ENCODE results near the gene GIPC2. TPM values are rescaled to one million over a fixed set of nuclear protein-coding genes. Genes with fewer than 3 reads are reported as not detected.

The GIPC2 gene
- total and polyA plus RNA-seq, 9 of the 15 experiments (the other 6 are each of a cell fraction or from before 2014, with no cell fraction given): 0.01 to 0.05 (median 0.04) TPM; not detected in 3

DNA sequence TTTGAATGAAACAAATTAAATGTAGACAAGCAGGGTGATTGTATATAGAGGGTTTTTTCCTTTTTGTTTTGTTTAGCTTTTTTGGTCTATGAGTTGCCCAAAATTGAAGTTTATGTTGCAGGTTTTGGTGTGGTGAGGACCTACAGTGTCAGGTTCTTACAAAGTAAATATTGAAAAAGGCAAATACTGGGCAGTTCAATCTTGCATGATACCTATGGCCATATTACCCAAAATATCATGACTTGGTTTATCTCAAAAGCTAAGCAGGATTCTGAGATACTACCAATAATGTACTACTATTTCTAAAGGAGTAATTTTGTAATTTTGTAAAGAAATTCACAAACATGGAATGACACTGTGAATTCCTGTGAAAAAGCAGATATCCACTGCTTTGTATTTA is 39.2 kb upstream of the GIPC2 start (continued):
- TF ChIP-seq, protein P1, sequence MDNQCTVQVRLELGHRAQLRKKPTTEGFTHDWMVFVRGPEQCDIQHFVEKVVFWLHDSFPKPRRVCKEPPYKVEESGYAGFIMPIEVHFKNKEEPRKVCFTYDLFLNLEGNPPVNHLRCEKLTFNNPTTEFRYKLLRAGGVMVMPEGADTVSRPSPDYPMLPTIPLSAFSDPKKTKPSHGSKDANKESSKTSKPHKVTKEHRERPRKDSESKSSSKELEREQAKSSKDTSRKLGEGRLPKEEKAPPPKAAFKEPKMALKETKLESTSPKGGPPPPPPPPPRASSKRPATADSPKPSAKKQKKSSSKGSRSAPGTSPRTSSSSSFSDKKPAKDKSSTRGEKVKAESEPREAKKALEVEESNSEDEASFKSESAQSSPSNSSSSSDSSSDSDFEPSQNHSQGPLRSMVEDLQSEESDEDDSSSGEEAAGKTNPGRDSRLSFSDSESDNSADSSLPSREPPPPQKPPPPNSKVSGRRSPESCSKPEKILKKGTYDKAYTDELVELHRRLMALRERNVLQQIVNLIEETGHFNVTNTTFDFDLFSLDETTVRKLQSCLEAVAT (IDR thresholded peaks at IDR 0.05): peak; percentile 26 to 33; a peak in 2 of 4 replicates

DNA sequence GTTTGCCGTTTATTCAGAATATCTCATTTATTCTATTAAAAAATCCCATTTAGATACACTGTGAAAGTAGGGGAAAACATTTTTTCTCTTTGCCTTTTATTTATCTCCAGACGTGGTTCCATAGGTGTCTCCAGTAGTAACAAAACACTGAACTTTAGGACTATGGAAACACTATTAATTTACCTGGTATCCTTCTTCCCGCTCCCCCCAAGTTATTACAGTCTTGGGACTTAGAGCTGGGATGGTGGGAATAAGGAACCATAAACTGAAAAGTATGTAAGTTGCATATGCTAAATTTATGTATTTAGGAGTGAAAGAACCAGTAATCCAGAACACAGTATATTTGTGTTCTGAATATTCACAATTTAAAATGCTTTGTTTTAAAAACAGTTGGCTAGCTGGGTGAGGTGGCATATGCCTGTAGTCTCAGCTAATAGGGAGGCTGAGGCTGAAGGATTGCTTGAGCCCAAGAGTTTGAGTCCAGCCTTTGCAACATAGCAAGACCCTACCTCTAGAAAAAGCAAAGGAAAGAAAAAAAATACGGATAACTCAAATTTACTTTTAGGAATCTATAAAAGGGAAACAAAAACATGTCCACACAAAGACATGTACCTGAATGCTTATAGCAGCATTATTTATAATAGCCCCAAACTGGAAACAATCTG is 38.0 kb upstream of the GIPC2 start:
- TSS peak; percentile 1 for BruUV-seq (replicated peaks)
- H3K9me1 ChIP-seq (ENCODE audit: control insufficient read depth, insufficient read depth, low read length): no peaks in the 10 kb centered on the region
- H3K9me3 ChIP-seq (replicated peaks; ENCODE audit: control insufficient read depth, insufficient read depth, low read depth, low read length): no peaks in the 10 kb centered on the region
- WGBS (ENCODE audit: insufficient coverage, low coverage, missing lambda C conversion rate): 0% methylated on average over 4 of the region's 4 CpGs
- peak in 1 of 2 experiments; percentile 74; a peak in 1 of 4 replicates for TF ChIP-seq ARNT (IDR thresholded peaks at IDR 0.05)
- TF ChIP-seq, protein P2, sequence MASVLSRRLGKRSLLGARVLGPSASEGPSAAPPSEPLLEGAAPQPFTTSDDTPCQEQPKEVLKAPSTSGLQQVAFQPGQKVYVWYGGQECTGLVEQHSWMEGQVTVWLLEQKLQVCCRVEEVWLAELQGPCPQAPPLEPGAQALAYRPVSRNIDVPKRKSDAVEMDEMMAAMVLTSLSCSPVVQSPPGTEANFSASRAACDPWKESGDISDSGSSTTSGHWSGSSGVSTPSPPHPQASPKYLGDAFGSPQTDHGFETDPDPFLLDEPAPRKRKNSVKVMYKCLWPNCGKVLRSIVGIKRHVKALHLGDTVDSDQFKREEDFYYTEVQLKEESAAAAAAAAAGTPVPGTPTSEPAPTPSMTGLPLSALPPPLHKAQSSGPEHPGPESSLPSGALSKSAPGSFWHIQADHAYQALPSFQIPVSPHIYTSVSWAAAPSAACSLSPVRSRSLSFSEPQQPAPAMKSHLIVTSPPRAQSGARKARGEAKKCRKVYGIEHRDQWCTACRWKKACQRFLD (CRISPR knock-in tag; IDR thresholded peaks at IDR 0.05): no peak
- no peak for TF ChIP-seq BCL6 (CRISPR knock-in tag; IDR thresholded peaks at IDR 0.05)
- 0 out of 2 replicates have a peak, but pooled peaks have one; percentile 5 for TF ChIP-seq RBFOX2 (IDR thresholded peaks at IDR 0.05; ENCODE audit: low read depth, low read length)
- TF ChIP-seq NFRKB (IDR thresholded peaks at IDR 0.05; ENCODE audit: low read depth): no peak
- H3K27ac ChIP-seq (ENCODE audit: extremely low read depth, low read depth, low read length): peak overlapping the region; percentile 18; the same call in 2 of the 3 replicates
- H3K9ac ChIP-seq (ENCODE audit: insufficient read depth in 1 of 2, low read depth in 2 of 2, low read length in 2 of 2): peak overlapping the region; percentile 66 to 88
- H3K4me2 ChIP-seq (ENCODE audit: insufficient read depth, low read length): peak overlapping the region; percentile 78
- H3K4me1 ChIP-seq (replicated peaks in 1 of 2; ENCODE audit: control insufficient read depth in 2 of 2, insufficient read depth in 2 of 2, low read length in 2 of 2): peaks cover 0 to 3% of the 10 kb centered on the region in 2 experiments; a peak in 2 of 5 replicates
- H3K27me3 ChIP-seq (ENCODE audit: control insufficient read depth in 2 of 2, insufficient read depth in 2 of 2, low read length in 2 of 2): no peaks in the 10 kb centered on the region
- peak overlapping the region; percentile 49 for H3K4me3 ChIP-seq
- CTCF ChIA-PET (ENCODE audit: low intra/inter-chr PET ratio): no interaction called here
- peak; percentile 32 for ATAC-seq
- H4K20me1 ChIP-seq (replicated peaks; ENCODE audit: control insufficient read depth, insufficient read depth, low read length): peaks cover 3% of the 10 kb centered on the region; the same call in 1 of the 2 replicates
- POLR2A ChIA-PET: interaction anchor here (0.8 to 4.4 kb wide), 6 partner anchors 12 to 94 kb away, joined by 3 to 15 read pairs (median 4); no protein-coding TSS in a partner anchor
- intact Hi-C loops (cut with micrococcal nuclease): loop anchor here (5.0 kb wide), 1 partner anchor 251 kb away; the partner anchor contains the start of gene USP33
- no peak for FAIRE-seq
- H2AFZ ChIP-seq (ENCODE audit: low read depth, low read length): 0 out of 2 replicates have a peak overlapping the region, but pooled peaks have one; percentile 8
- in situ Hi-C loops (cut with MboI): loop anchor here (10.0 kb wide), 1 partner anchor 107 kb away; no protein-coding TSS in a partner anchor
- H3K79me2 ChIP-seq (ENCODE audit: control insufficient read depth, insufficient read depth, low read length): peaks cover 87% of the 10 kb centered on the region
- H3K36me3 ChIP-seq (ENCODE audit: control insufficient read depth, insufficient read depth, low read length): peaks cover 2% of the 10 kb centered on the region
- peak in 1 of 4 experiments; percentile 63 for DNase-seq (ENCODE audit: extremely low read depth in 1 of 4, low spot score in 3 of 4)

Measured in K562 (cell line).